Measurements from ENCODE around the gene NELFE. TPM values are rescaled to one million over a fixed set of nuclear protein-coding genes. Genes with fewer than 3 reads are reported as not detected.
"Not testable (repeated sequence)": the region's sequence is repeated elsewhere in the genome, so short reads cannot be mapped to it uniquely, and the experiment has no call there.

Gene NELFE
- total RNA-seq, 2 experiments from 2014 or later: 76.1 to 94.8 TPM

DNA sequence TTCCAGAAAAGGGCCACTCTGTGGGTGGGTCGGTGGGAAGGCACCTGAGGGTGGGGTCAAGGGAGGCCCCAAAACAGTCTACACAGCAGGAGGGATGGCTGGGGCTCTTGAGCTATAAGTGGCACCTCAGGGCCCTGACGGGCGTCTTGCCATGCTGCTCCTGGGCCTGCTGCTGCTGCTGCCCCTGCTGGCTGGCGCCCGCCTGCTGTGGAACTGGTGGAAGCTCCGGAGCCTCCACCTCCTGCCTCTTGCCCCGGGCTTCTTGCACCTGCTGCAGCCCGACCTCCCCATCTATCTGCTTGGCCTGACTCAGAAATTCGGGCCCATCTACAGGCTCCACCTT is 46.7 kb upstream of the NELFE start:
- H3K4me2 ChIP-seq (ENCODE audit: low read length); POLR2A ChIA-PET; H3K9me2 ChIP-seq (ENCODE audit: insufficient read depth, low read length); H3K36me3 ChIP-seq (ENCODE audit: insufficient read depth, low read length); H3K4me3 ChIP-seq (ENCODE audit: low read depth, low read length, poor library complexity, severe bottlenecking); BruUV-seq (replicated peaks); CTCF ChIA-PET (ENCODE audit: unreplicated experiment); H4K20me1 ChIP-seq (ENCODE audit: insufficient read depth, low read length); intact Hi-C loops (cut with micrococcal nuclease; ENCODE audit: unreplicated experiment); H3K9me3 ChIP-seq (ENCODE audit: low read length); H3K4me1 ChIP-seq (ENCODE audit: insufficient read depth, low read length, poor library complexity, severe bottlenecking); H3K79me2 ChIP-seq (ENCODE audit: insufficient read depth, low read depth, low read length); DNase-seq (ENCODE audit: low spot score); H2AFZ ChIP-seq (ENCODE audit: low read length); H3K27ac ChIP-seq (ENCODE audit: low read depth, low read length, poor library complexity, severe bottlenecking): not testable (repeated sequence)

DNA sequence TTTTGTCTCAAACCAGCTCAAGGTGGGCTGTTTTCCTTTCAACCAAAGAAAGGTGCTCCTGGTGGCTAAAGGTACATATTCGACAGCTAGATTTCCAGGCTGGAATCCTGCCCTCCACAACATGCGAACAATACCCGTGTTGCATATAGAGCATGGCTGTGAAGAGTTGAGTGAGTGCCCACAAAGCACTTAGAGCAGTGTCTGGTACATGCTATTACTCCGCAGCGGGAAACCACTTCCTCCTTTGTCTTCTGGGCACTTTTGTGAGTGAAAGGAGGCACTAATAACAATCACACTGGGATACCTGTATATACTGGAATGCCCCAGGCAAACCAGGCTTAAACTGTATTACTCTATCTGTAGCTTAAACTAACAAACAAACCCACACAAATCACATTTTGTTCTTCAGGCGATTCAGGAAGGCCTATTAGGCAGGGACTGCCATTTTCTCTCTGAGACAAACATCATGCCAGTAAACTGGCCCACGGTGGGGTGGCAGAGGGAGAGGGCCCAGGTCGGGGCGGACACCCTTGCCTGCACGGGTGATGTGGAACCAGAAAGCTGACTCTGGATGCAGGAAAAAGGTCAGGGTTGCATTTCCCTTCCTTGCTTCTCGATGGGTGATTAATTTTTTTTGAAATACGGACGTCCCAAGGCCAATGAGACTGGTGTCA is 46.2 kb upstream of the NELFE start:
- intact Hi-C loops (cut with micrococcal nuclease; ENCODE audit: unreplicated experiment); H3K9me2 ChIP-seq (ENCODE audit: insufficient read depth, low read length); CTCF ChIA-PET (ENCODE audit: unreplicated experiment); H3K36me3 ChIP-seq (ENCODE audit: insufficient read depth, low read length); H4K20me1 ChIP-seq (ENCODE audit: insufficient read depth, low read length); H3K4me1 ChIP-seq (ENCODE audit: insufficient read depth, low read length, poor library complexity, severe bottlenecking); H3K9me3 ChIP-seq (ENCODE audit: low read length); H3K4me3 ChIP-seq (ENCODE audit: low read depth, low read length, poor library complexity, severe bottlenecking); H3K4me2 ChIP-seq (ENCODE audit: low read length); POLR2A ChIA-PET; H2AFZ ChIP-seq (ENCODE audit: low read length); BruUV-seq (replicated peaks); H3K27ac ChIP-seq (ENCODE audit: low read depth, low read length, poor library complexity, severe bottlenecking); DNase-seq (ENCODE audit: low spot score); H3K79me2 ChIP-seq (ENCODE audit: insufficient read depth, low read depth, low read length): not testable (repeated sequence)

DNA sequence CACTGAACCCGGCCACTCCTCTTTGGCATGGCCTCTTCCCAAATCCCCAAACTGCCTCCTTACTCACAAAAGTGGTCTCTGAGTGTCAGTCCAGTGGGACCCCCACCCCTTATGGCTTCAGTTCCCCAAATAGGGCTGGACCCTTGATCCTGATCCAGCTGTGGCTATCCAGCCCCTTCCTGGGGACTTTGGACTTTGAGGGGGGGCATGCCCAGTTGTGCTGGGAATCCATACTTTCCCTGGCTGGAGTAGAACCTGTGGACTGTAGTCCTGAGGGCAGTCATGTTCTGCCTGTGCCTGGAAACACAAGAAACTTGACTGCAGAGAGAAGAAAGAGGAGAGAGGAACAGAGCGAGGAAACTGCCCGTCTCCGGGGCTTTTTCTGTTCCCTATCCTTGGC is 45.6 kb upstream of the NELFE start:
- H3K4me1 ChIP-seq (ENCODE audit: insufficient read depth, low read length, poor library complexity, severe bottlenecking); CTCF ChIA-PET (ENCODE audit: unreplicated experiment); H2AFZ ChIP-seq (ENCODE audit: low read length); H3K4me3 ChIP-seq (ENCODE audit: low read depth, low read length, poor library complexity, severe bottlenecking); POLR2A ChIA-PET; H3K79me2 ChIP-seq (ENCODE audit: insufficient read depth, low read depth, low read length); H4K20me1 ChIP-seq (ENCODE audit: insufficient read depth, low read length); H3K4me2 ChIP-seq (ENCODE audit: low read length); DNase-seq (ENCODE audit: low spot score); H3K9me3 ChIP-seq (ENCODE audit: low read length); intact Hi-C loops (cut with micrococcal nuclease; ENCODE audit: unreplicated experiment); H3K36me3 ChIP-seq (ENCODE audit: insufficient read depth, low read length); BruUV-seq (replicated peaks); H3K9me2 ChIP-seq (ENCODE audit: insufficient read depth, low read length); H3K27ac ChIP-seq (ENCODE audit: low read depth, low read length, poor library complexity, severe bottlenecking): not testable (repeated sequence)

DNA sequence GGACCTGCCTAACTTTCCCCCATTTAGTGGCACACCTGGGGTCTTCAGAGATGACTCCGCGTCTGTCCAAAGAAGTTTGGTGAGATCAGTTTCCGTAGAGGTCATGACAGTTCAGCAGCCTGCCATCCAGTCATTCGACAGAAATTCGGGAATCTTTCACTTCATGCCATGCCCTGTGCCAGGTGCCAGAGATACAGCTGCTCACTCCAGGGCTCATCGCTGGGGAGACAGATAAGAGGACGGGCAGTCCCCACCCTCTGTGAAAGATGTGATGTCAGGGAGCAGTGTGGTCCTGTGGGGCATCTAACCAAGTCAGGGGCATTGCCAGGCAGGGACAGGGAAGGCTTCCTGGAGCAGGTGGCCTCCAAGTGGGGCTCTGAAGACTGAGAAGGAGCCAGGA is 44.5 kb upstream of the NELFE start:
- H3K36me3 ChIP-seq (ENCODE audit: insufficient read depth, low read length); H3K4me3 ChIP-seq (ENCODE audit: low read depth, low read length, poor library complexity, severe bottlenecking); H2AFZ ChIP-seq (ENCODE audit: low read length); H3K27ac ChIP-seq (ENCODE audit: low read depth, low read length, poor library complexity, severe bottlenecking); H3K4me1 ChIP-seq (ENCODE audit: insufficient read depth, low read length, poor library complexity, severe bottlenecking); H3K9me2 ChIP-seq (ENCODE audit: insufficient read depth, low read length); CTCF ChIA-PET (ENCODE audit: unreplicated experiment); H3K9me3 ChIP-seq (ENCODE audit: low read length); intact Hi-C loops (cut with micrococcal nuclease; ENCODE audit: unreplicated experiment); POLR2A ChIA-PET; DNase-seq (ENCODE audit: low spot score); H4K20me1 ChIP-seq (ENCODE audit: insufficient read depth, low read length); H3K79me2 ChIP-seq (ENCODE audit: insufficient read depth, low read depth, low read length); BruUV-seq (replicated peaks); H3K4me2 ChIP-seq (ENCODE audit: low read length): not testable (repeated sequence)

DNA sequence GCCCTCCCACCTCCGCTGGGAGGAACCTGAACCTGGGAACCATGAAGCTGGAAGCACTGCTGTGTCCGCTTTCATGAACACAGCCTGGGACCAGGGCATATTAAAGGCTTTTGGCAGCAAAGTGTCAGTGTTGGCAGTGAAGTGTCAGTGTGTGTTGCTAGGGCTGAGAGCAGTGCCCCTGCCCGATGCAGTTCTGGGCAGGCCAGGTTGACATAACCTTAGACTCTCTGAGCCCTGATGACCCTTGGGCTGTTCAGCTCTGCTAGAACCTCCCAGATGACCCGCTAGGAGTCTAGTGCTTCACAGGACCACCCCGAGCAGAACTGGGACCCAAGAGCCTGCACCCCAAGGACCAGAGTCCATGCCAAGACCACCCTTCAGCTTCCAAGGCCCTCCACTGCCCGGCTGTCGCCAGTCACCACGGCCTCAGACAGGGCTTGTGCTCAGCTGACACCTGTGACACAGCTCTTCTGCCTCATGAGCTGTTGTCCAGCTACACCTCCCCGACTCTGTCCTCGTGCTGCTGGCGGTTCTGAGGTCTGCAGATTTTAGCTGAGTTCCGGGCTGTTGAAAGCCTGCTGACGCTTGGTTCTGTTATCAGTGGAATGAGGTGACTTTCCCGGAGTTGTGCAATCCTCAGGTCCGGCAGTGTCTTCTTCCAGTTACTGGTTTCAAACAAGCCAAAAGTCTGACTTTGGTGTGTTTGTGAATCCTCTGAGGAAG is 43.9 kb upstream of the NELFE start:
- CTCF ChIA-PET (ENCODE audit: unreplicated experiment); H2AFZ ChIP-seq (ENCODE audit: low read length); H3K9me3 ChIP-seq (ENCODE audit: low read length); H3K79me2 ChIP-seq (ENCODE audit: insufficient read depth, low read depth, low read length); H3K4me3 ChIP-seq (ENCODE audit: low read depth, low read length, poor library complexity, severe bottlenecking); H3K9me2 ChIP-seq (ENCODE audit: insufficient read depth, low read length); DNase-seq (ENCODE audit: low spot score); BruUV-seq (replicated peaks); H3K4me1 ChIP-seq (ENCODE audit: insufficient read depth, low read length, poor library complexity, severe bottlenecking); intact Hi-C loops (cut with micrococcal nuclease; ENCODE audit: unreplicated experiment); H3K27ac ChIP-seq (ENCODE audit: low read depth, low read length, poor library complexity, severe bottlenecking); POLR2A ChIA-PET; H3K36me3 ChIP-seq (ENCODE audit: insufficient read depth, low read length); H3K4me2 ChIP-seq (ENCODE audit: low read length); H4K20me1 ChIP-seq (ENCODE audit: insufficient read depth, low read length): not testable (repeated sequence)

DNA sequence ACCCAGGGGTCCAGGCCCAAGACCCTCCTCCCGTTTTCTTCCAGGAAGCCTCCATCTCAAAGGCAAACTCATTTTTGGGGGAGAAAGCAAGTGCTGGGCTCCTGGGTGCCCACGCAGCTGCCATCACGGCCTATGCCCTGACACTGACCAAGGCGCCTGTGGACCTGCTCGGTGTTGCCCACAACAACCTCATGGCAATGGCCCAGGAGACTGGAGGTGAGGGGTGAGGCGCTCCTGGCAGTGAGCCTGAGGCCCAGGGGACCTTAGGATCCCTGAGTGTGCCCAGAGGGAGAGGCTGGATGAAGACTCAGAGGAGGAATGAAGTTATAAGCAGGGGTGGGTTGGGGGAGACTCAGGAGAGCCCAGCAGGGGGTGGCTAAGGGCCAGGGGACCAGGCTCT is 37.6 kb upstream of the NELFE start:
- H3K9me2 ChIP-seq (ENCODE audit: insufficient read depth, low read length); POLR2A ChIA-PET; BruUV-seq (replicated peaks); H4K20me1 ChIP-seq (ENCODE audit: insufficient read depth, low read length); H3K4me2 ChIP-seq (ENCODE audit: low read length); H3K36me3 ChIP-seq (ENCODE audit: insufficient read depth, low read length); H3K4me1 ChIP-seq (ENCODE audit: insufficient read depth, low read length, poor library complexity, severe bottlenecking); CTCF ChIA-PET (ENCODE audit: unreplicated experiment); H3K79me2 ChIP-seq (ENCODE audit: insufficient read depth, low read depth, low read length); DNase-seq (ENCODE audit: low spot score); H3K4me3 ChIP-seq (ENCODE audit: low read depth, low read length, poor library complexity, severe bottlenecking); H3K27ac ChIP-seq (ENCODE audit: low read depth, low read length, poor library complexity, severe bottlenecking); intact Hi-C loops (cut with micrococcal nuclease; ENCODE audit: unreplicated experiment); H3K9me3 ChIP-seq (ENCODE audit: low read length); H2AFZ ChIP-seq (ENCODE audit: low read length): not testable (repeated sequence)
